Measurements from ENCODE around the gene DPYSL5.

- TF ChIP-seq POLR2A (IDR thresholded peaks at IDR 0.05; ENCODE audit: low read depth, low read length) (no peak), POLR2AphosphoS5 (IDR thresholded peaks at IDR 0.05; ENCODE audit: low read depth, low read length) (no peak), TAF1 (IDR thresholded peaks at IDR 0.05; ENCODE audit: borderline replicate concordance, low read depth, low read length) (no peak)
Measured at GRCh38 chr2:26859622-26860021, 11.7 kb downstream of the DPYSL5 start.
